ENCODE data around the gene CFAP410.

Gene CFAP410

DNA sequence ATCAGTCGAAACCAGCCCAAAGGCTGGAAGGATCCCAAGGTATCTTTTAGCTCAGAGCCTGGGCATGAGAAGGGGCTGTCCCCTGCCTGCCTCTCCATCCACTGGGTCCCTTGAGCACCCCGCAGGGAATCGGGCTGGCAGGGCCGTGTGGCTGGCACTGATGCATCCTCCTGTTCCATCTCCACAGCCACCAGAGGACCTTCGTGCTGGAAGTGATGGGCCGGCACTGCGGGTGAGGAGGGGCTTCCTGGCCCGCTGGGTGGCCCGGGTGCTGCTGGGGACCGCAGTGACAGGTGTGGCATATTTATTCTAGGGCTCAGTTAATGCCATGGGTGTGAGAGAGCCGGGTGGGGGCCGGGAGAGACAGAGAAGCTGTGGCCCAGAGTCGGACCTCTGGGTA, 25.7 kb downstream of the CFAP410 start:
- no peak for DNase-seq (ENCODE audit: low spot score)
- TF ChIP-seq, protein P1, sequence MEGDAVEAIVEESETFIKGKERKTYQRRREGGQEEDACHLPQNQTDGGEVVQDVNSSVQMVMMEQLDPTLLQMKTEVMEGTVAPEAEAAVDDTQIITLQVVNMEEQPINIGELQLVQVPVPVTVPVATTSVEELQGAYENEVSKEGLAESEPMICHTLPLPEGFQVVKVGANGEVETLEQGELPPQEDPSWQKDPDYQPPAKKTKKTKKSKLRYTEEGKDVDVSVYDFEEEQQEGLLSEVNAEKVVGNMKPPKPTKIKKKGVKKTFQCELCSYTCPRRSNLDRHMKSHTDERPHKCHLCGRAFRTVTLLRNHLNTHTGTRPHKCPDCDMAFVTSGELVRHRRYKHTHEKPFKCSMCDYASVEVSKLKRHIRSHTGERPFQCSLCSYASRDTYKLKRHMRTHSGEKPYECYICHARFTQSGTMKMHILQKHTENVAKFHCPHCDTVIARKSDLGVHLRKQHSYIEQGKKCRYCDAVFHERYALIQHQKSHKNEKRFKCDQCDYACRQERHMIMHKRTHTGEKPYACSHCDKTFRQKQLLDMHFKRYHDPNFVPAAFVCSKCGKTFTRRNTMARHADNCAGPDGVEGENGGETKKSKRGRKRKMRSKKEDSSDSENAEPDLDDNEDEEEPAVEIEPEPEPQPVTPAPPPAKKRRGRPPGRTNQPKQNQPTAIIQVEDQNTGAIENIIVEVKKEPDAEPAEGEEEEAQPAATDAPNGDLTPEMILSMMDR (IDR thresholded peaks at IDR 0.05; ENCODE audit: extremely low read depth, insufficient read depth, missing control alignments) = no peak
- in situ Hi-C loops (cut with MboI; ENCODE audit: low pct_unique_long_range_greater_than_20kb, low sequenced_read_pairs, unreplicated experiment) = no loop called here

DNA sequence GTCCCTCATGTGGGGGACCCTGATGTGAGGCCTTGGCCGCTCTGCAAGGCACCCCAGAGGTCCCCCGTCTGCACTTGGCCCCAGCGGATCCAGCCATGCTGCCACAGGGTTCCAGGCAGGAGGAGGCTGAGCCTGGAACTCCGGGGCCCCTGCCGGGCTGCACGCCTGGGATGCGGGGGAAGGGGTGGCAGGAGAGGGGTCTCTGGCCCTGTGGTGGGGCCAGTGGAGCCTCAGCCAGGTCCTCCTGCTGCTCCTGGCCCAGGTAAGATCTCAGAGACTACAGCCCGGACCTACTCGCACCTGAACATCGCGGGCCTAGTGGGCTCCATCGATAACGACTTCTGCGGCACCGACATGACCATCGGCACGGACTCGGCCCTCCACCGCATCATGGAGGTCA, 26.5 kb downstream of the CFAP410 start:
- in situ Hi-C loops (cut with MboI; ENCODE audit: low pct_unique_long_range_greater_than_20kb, low sequenced_read_pairs, unreplicated experiment) = no loop called here
- TF ChIP-seq, protein P1 (IDR thresholded peaks at IDR 0.05; ENCODE audit: extremely low read depth, insufficient read depth, missing control alignments) = no peak
- no peak for DNase-seq (ENCODE audit: low spot score)

DNA sequence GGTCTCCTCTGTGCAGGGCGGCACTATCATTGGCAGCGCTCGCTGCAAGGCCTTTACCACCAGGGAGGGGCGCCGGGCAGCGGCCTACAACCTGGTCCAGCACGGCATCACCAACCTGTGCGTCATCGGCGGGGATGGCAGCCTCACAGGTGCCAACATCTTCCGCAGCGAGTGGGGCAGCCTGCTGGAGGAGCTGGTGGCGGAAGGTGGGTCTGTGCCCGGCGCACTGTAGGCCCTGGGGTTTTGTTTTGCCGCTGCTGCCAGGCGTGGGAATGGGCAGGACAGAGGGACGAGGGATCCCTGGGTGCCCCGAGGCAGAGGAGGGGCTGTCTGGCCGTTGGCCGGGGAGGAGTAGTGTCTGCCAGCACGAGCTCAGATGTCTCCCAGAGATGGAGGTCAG, 27.1 kb downstream of the CFAP410 start:
- TF ChIP-seq, protein P1 (IDR thresholded peaks at IDR 0.05; ENCODE audit: extremely low read depth, insufficient read depth, missing control alignments) = no peak
- in situ Hi-C loops (cut with MboI; ENCODE audit: low pct_unique_long_range_greater_than_20kb, low sequenced_read_pairs, unreplicated experiment) = no loop called here
- DNase-seq (ENCODE audit: low spot score) = no peak

DNA sequence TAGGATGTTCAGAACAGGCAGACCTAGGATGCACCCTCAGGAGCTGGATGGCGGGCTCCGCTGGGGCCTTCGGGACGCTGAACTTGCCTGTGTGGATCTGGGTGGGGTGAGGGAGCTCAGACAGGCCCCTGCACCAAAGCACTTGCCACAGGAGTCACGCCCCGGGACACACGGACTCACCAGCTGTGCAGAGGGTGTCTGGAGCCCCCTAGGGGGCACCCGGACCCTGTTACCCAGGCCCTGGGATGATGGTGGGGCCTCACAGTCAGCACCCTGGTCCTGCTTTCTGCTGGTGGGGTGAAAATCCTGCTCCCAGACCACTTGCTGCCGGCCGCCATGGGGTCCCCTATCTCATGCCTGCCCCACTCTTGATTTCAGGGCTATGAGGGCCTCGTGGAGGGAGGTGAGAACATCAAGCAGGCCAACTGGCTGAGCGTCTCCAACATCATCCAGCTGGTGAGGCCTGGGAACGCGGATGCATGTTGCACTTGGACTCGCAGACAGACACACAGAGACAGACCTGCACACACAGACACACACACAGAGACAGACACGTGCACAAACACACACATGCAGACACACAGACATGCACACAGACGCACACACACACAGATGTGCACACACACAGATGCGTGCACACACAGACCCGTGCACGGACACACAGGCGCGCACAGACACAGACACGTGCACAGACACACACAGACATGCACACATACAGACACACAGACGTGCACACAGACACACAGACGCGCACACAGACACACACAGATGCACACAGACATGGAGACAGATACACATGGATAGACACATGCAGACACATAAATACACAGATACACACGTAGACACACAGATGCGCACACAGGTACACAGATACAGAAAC, 28.3 kb downstream of the CFAP410 start:
- in situ Hi-C loops (cut with MboI; ENCODE audit: low pct_unique_long_range_greater_than_20kb, low sequenced_read_pairs, unreplicated experiment) = no loop called here
- TF ChIP-seq, protein P1 (IDR thresholded peaks at IDR 0.05; ENCODE audit: extremely low read depth, insufficient read depth, missing control alignments) = no peak
- no peak for DNase-seq (ENCODE audit: low spot score)

GRCh38 chr21:44306936-44307704, 32.1 kb downstream of the CFAP410 start:
- TF ChIP-seq, protein P1 (IDR thresholded peaks at IDR 0.05; ENCODE audit: extremely low read depth, insufficient read depth, missing control alignments) = no peak
- DNase-seq (ENCODE audit: low spot score) = no peak
- in situ Hi-C loops (cut with MboI; ENCODE audit: low pct_unique_long_range_greater_than_20kb, low sequenced_read_pairs, unreplicated experiment) = no loop called here

DNA sequence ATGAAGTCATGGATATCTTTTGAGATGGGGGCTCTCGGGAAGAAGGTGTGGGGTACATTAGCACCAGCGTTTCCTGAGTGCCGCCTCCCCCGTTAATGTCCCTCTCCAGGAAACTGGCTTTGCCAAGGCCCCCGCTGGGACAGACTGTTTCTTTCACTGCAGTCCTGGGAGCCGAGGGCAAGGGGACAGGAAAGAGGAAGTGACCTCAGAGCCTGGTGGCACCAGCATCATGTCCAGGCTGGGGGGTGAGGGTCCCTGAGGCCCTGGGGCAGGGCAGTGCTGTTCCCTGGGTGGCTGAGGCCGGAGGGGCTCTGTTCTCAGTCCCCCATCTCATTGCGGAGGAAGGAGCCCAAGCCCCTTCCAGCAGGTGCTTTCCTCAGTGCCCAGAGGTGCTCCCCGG, 33.5 kb downstream of the CFAP410 start:
- no peak for DNase-seq (ENCODE audit: low spot score)
- in situ Hi-C loops (cut with MboI; ENCODE audit: low pct_unique_long_range_greater_than_20kb, low sequenced_read_pairs, unreplicated experiment) = no loop called here
- TF ChIP-seq, protein P1 (IDR thresholded peaks at IDR 0.05; ENCODE audit: extremely low read depth, insufficient read depth, missing control alignments) = no peak

Measured in GM13977 (cell line).